ENCODE measurements around the gene GRID1.

DNA sequence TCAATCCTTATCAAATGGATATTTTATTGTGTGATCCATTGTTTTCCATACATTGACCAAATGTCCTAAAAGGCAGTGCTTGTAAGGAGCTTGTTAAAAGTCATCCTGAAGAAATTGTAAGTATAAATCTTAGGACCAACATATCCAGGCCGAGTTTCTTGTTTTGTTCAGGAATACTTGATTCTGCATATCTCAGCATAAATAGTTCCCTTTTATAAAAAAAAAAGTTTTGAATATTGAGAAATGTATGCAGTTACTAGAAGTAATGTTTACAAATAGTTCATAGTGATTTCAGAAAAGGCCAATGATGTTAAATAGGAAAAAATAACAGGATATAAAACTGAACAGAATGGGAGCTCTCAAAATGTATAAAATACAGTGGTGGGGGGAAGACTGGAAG lies 6.6 kb downstream of the GRID1 start:
- TF ChIP-seq, protein P1, sequence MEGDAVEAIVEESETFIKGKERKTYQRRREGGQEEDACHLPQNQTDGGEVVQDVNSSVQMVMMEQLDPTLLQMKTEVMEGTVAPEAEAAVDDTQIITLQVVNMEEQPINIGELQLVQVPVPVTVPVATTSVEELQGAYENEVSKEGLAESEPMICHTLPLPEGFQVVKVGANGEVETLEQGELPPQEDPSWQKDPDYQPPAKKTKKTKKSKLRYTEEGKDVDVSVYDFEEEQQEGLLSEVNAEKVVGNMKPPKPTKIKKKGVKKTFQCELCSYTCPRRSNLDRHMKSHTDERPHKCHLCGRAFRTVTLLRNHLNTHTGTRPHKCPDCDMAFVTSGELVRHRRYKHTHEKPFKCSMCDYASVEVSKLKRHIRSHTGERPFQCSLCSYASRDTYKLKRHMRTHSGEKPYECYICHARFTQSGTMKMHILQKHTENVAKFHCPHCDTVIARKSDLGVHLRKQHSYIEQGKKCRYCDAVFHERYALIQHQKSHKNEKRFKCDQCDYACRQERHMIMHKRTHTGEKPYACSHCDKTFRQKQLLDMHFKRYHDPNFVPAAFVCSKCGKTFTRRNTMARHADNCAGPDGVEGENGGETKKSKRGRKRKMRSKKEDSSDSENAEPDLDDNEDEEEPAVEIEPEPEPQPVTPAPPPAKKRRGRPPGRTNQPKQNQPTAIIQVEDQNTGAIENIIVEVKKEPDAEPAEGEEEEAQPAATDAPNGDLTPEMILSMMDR (conservative IDR thresholded peaks at IDR 0.05), result no peak
- TF ChIP-seq EZH2 (IDR thresholded peaks at IDR 0.05; ENCODE audit: low read depth), result no peak
